ENCODE data around the gene DAPK2. TPM values are rescaled to one million over a fixed set of nuclear protein-coding genes. Genes with fewer than 3 reads are reported as not detected.

The DAPK2 gene
- total RNA-seq, 2 donors from 2014 or later = 6.1 to 10.6 TPM

DNA sequence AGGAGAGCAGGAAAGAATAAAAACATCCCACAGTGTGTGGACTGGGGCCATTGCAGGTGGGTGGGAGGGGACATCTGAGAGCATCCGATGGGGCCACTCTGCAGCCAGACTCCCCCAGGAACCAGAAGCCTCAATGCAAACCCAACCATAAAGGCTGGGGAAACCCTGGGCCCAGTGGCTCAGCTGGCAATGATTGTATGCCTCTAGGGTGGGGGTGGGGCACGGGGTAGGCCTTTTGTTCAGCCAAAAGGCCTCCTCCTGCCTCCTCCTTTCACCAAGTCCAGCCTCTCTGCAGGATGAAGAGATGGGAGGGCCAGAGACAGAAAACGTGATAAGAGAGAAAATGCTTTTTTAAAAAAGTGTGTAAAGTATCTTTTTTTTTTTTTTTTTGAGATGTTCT lies 167.1 kb downstream of the DAPK2 start:
- H3K27me3 ChIP-seq (replicated peaks; ENCODE audit: insufficient read depth) = no peaks in the 10 kb centered on the region
- H3K9me3 ChIP-seq = no peaks in the 10 kb centered on the region
- no peak overlapping the region for H3K27ac ChIP-seq
- H3K4me3 ChIP-seq = no peak overlapping the region
- no peaks in the 10 kb centered on the region for H3K4me1 ChIP-seq (ENCODE audit: control insufficient read depth in 1 of 2, low read depth in 2 of 2)
- ATAC-seq (ENCODE audit: insufficient number of reproducible peaks, low FRiP score, low read depth) (no peak), DNase-seq (ENCODE audit: low spot score) (no peak)
- TF ChIP-seq, protein P1, sequence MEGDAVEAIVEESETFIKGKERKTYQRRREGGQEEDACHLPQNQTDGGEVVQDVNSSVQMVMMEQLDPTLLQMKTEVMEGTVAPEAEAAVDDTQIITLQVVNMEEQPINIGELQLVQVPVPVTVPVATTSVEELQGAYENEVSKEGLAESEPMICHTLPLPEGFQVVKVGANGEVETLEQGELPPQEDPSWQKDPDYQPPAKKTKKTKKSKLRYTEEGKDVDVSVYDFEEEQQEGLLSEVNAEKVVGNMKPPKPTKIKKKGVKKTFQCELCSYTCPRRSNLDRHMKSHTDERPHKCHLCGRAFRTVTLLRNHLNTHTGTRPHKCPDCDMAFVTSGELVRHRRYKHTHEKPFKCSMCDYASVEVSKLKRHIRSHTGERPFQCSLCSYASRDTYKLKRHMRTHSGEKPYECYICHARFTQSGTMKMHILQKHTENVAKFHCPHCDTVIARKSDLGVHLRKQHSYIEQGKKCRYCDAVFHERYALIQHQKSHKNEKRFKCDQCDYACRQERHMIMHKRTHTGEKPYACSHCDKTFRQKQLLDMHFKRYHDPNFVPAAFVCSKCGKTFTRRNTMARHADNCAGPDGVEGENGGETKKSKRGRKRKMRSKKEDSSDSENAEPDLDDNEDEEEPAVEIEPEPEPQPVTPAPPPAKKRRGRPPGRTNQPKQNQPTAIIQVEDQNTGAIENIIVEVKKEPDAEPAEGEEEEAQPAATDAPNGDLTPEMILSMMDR (IDR thresholded peaks at IDR 0.05) = no peak
- no peaks in the 10 kb centered on the region for H3K36me3 ChIP-seq

DNA sequence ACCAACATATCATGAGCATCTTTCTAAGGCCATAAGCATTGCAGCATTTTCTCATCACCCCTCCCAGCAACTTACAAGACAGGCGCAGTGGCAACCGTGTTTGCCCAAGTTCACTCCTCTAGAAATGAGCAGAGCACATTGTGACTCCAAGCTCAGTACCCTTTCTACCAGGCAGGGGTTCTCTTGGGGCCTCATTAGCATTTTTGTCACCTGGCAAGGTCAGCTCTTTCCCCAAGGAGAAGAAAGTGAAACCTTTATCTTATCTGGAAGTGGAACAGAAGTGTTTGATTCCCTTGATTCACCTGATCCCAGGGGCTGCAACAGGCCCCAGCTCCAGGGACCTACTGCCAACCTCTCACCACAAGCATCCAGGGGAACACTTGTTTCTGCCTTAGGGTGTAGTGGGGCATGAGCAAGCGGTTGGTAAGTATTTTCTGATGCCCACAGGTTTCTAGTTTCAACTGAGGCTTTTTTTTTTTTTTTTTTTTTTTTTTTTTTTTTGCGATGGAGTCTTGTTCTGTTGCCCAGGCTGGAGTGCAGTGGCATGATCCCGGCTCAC lies 168.5 kb downstream of the DAPK2 start:
- ATAC-seq (ENCODE audit: insufficient number of reproducible peaks, low FRiP score, low read depth) = no peak
- no peaks in the 10 kb centered on the region for H3K4me1 ChIP-seq (ENCODE audit: control insufficient read depth in 1 of 2, low read depth in 2 of 2)
- H3K36me3 ChIP-seq = no peaks in the 10 kb centered on the region
- H3K27ac ChIP-seq = no peak overlapping the region
- H3K9me3 ChIP-seq = no peaks in the 10 kb centered on the region
- TF ChIP-seq, protein P1 (IDR thresholded peaks at IDR 0.05) = no peak
- H3K4me3 ChIP-seq = no peak overlapping the region
- no peaks in the 10 kb centered on the region for H3K27me3 ChIP-seq (replicated peaks; ENCODE audit: insufficient read depth)
- DNase-seq (ENCODE audit: low spot score) = no peak

DNA sequence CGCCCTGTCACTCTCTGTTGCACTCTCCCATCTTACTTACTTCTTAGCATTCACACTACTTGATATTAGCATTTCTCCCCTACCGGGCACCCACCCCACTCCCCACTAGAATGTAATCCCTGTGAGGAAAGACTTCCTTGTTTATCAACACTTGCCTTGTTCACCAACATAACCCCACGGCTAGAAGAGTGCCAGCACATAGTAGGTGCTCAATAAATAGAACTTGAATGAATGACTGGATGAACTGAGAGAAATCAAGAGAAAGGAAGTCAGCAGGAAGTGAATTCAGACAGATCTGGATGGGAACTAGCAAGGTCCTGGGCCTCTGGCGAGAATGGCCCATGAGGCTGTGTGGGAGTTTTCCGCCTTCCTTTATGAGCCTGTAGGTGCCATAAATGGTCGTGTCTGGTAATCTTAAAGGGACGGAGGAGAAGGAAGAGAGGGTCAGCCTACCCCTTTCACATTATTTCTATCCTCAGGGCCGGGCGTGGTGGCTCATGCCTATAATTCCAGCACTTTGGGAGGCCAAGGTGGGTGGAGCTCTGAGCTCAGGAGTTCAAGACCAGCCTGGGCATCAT lies 170.1 kb downstream of the DAPK2 start:
- DNase-seq (ENCODE audit: low spot score) (no peak), ATAC-seq (ENCODE audit: insufficient number of reproducible peaks, low FRiP score, low read depth) (no peak)
- H3K36me3 ChIP-seq = no peaks in the 10 kb centered on the region
- no peak overlapping the region for H3K27ac ChIP-seq
- TF ChIP-seq, protein P1 (IDR thresholded peaks at IDR 0.05) = no peak
- no peaks in the 10 kb centered on the region for H3K27me3 ChIP-seq (replicated peaks; ENCODE audit: insufficient read depth)
- no peaks in the 10 kb centered on the region for H3K9me3 ChIP-seq
- H3K4me3 ChIP-seq = no peak overlapping the region
- H3K4me1 ChIP-seq (ENCODE audit: control insufficient read depth in 1 of 2, low read depth in 2 of 2) = no peaks in the 10 kb centered on the region

DNA sequence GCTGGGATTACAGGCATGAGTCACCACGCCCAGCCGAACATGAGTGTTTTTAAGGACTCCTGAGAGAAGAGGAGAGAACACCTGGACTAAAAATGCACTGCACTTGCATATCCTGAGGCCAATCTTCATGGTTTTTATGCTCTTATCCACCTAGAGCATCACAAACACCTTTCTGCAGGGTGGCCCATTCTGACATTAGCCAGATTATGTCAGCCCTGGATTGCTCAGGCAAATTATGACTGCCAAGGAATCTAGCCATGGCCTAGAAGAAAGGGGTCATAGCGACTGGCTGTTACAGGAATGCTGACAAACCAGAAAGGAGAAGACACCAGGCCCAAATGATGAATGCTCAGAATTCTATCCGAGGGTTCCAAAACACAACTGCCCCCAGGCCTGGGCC lies 171.7 kb downstream of the DAPK2 start:
- no peaks in the 10 kb centered on the region for H3K9me3 ChIP-seq
- no peak for DNase-seq (ENCODE audit: low spot score)
- no peaks in the 10 kb centered on the region for H3K36me3 ChIP-seq
- no peak overlapping the region for H3K4me3 ChIP-seq
- H3K27me3 ChIP-seq (replicated peaks; ENCODE audit: insufficient read depth) = no peaks in the 10 kb centered on the region
- H3K4me1 ChIP-seq (ENCODE audit: control insufficient read depth in 1 of 2, low read depth in 2 of 2) = no peaks in the 10 kb centered on the region
- H3K27ac ChIP-seq = no peak overlapping the region
- TF ChIP-seq, protein P1 (IDR thresholded peaks at IDR 0.05) = no peak
- ATAC-seq (ENCODE audit: insufficient number of reproducible peaks, low FRiP score, low read depth) = no peak

DNA sequence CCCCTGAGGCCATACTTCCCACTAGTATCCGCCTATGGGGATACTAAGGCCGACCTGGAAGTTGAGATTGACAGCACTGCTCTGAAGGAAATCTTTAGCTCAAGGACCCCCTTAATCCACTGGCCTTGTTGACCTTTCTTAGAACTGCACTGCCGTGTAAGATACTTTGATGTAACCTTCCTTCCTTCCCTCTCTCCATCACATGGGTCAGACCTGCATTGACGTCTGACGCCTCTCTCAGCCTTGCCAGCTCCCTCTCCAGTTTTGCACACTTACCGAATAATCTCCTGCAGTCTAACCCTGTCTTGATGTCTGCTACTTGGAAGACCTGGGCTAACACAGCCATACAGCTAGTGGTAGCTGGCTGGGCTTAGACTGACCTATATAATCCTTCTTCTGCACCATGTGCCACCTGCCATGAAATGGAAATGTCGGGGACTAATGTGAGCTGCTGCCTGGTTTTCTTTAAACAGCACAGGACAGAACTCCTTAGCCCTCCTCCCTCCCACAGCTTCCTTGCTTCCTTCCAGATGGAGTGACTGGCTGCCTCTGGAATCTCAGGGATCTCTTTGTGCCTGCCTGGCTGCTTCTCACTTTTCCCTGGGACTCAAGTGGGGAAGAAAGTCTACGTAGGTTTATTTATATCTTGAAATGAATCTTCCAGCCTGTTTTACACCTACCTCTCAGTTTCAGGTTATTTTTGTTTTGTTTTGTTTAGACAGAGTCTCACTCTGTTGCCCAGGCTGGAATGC lies 173.3 kb downstream of the DAPK2 start:
- no peaks in the 10 kb centered on the region for H3K9me3 ChIP-seq
- no peaks in the 10 kb centered on the region for H3K27me3 ChIP-seq (replicated peaks; ENCODE audit: insufficient read depth)
- TF ChIP-seq, protein P1 (IDR thresholded peaks at IDR 0.05) = no peak
- no peak overlapping the region for H3K27ac ChIP-seq
- H3K4me1 ChIP-seq (ENCODE audit: control insufficient read depth in 1 of 2, low read depth in 2 of 2) = no peaks in the 10 kb centered on the region
- DNase-seq (ENCODE audit: low spot score) (no peak), ATAC-seq (ENCODE audit: insufficient number of reproducible peaks, low FRiP score, low read depth) (no peak)
- H3K4me3 ChIP-seq = no peak overlapping the region
- H3K36me3 ChIP-seq = no peaks in the 10 kb centered on the region

Data from thoracic aorta (tissue), 2 donors.